Measurements from ENCODE around the gene ZPR1.

ZPR1 gene

GRCh38 chr11:116823031-116823843, 35.4 kb upstream of the ZPR1 start, which contains the start of gene APOA4:
TSS of gene APOA4 (minus strand) at chr11:116823304. CDS start at chr11:116823191, 113 bp downstream.
- no peak for TF ChIP-seq EZH2phosphoT487 (conservative IDR thresholded peaks at IDR 0.05; ENCODE audit: low read length)
- TF ChIP-seq CTCF (IDR thresholded peaks at IDR 0.05; ENCODE audit: insufficient read depth, low read length, poor library complexity, severe bottlenecking) = no peak
- Histone ChIP-seq H3K9ac (ENCODE audit: low read length) (no peak within 1 kb of the TSS), H3K36me3 (ENCODE audit: low read length) (no peaks in the 10 kb centered on the region), H3K27me3 (ENCODE audit: low read length) (no peaks in the 10 kb centered on the region), H3K4me3 (ENCODE audit: insufficient read depth, low read length, poor library complexity, severe bottlenecking) (no peak within 1 kb of the TSS), H3K4me2 (ENCODE audit: low read depth, low read length, poor library complexity, severe bottlenecking) (no peak within 1 kb of the TSS), H3K27ac (ENCODE audit: low read depth, low read length) (no peak within 1 kb of the TSS), H3K79me2 (ENCODE audit: insufficient read depth, low read length) (no peaks in the 10 kb centered on the region), H3F3A (ENCODE audit: insufficient read depth) (no peaks in the 10 kb centered on the region), H3K9me3 (ENCODE audit: insufficient read depth, low read length) (no peaks in the 10 kb centered on the region), H3K9me2 (replicated peaks; ENCODE audit: insufficient read depth, low read length) (no peaks in the 10 kb centered on the region), H2AFZ (ENCODE audit: low read depth, low read length, severe bottlenecking) (no peak within 1 kb of the TSS), H4K20me1 (ENCODE audit: low read depth, low read length) (no peaks in the 10 kb centered on the region)

GRCh38 chr11:116822575-116822974, 34.8 kb upstream of the ZPR1 start:
- Histone ChIP-seq H3K4me2 (ENCODE audit: low read depth, low read length, poor library complexity, severe bottlenecking) (no peak overlapping the region), H3K27me3 (ENCODE audit: low read length) (no peaks in the 10 kb centered on the region), H4K20me1 (ENCODE audit: low read depth, low read length) (no peaks in the 10 kb centered on the region), H3K4me3 (ENCODE audit: insufficient read depth, low read length, poor library complexity, severe bottlenecking) (no peak overlapping the region), H3K9me3 (ENCODE audit: insufficient read depth, low read length) (no peaks in the 10 kb centered on the region), H3K9ac (ENCODE audit: low read length) (no peak overlapping the region), H3K27ac (ENCODE audit: low read depth, low read length) (no peak overlapping the region), H3F3A (ENCODE audit: insufficient read depth) (no peaks in the 10 kb centered on the region), H2AFZ (ENCODE audit: low read depth, low read length, severe bottlenecking) (no peak overlapping the region), H3K9me2 (replicated peaks; ENCODE audit: insufficient read depth, low read length) (no peaks in the 10 kb centered on the region), H3K79me2 (ENCODE audit: insufficient read depth, low read length) (no peaks in the 10 kb centered on the region), H3K36me3 (ENCODE audit: low read length) (no peaks in the 10 kb centered on the region)
- TF ChIP-seq CTCF (IDR thresholded peaks at IDR 0.05; ENCODE audit: insufficient read depth, low read length, poor library complexity, severe bottlenecking) = no peak

GRCh38 chr11:116821050-116821918, 33.5 kb upstream of the ZPR1 start:
- no peaks in the 10 kb centered on the region for H4K20me1 ChIP-seq (ENCODE audit: low read depth, low read length)

More at GRCh38 chr11:116821050-116821918, 33.5 kb upstream of the ZPR1 start:
- H3K36me3 ChIP-seq (ENCODE audit: low read length) = no peaks in the 10 kb centered on the region
- H3F3A ChIP-seq (ENCODE audit: insufficient read depth) = no peaks in the 10 kb centered on the region
- H3K9ac ChIP-seq (ENCODE audit: low read length) = no peak overlapping the region
- no peak overlapping the region for H2AFZ ChIP-seq (ENCODE audit: low read depth, low read length, severe bottlenecking)
- no peak overlapping the region for H3K4me3 ChIP-seq (ENCODE audit: insufficient read depth, low read length, poor library complexity, severe bottlenecking)
- no peaks in the 10 kb centered on the region for H3K9me2 ChIP-seq (replicated peaks; ENCODE audit: insufficient read depth, low read length)
- H3K27me3 ChIP-seq (ENCODE audit: low read length) = no peaks in the 10 kb centered on the region
- H3K27ac ChIP-seq (ENCODE audit: low read depth, low read length) = no peak overlapping the region
- H3K4me2 ChIP-seq (ENCODE audit: low read depth, low read length, poor library complexity, severe bottlenecking) = no peak overlapping the region
- no peaks in the 10 kb centered on the region for H3K9me3 ChIP-seq (ENCODE audit: insufficient read depth, low read length)
- no peaks in the 10 kb centered on the region for H3K79me2 ChIP-seq (ENCODE audit: insufficient read depth, low read length)
- TF ChIP-seq CTCF (IDR thresholded peaks at IDR 0.05; ENCODE audit: insufficient read depth, low read length, poor library complexity, severe bottlenecking) (no peak), EZH2phosphoT487 (conservative IDR thresholded peaks at IDR 0.05; ENCODE audit: low read length) (no peak)

Measured in SU-DHL-6 (cell line).